Endodermal cell (in vitro differentiated cells): ENCODE results near the gene CMTM6. TPM values are rescaled to one million over a fixed set of nuclear protein-coding genes. Genes with fewer than 3 reads are reported as not detected.

Experiments
- DNase-seq: peaks from one replicate; pipeline ENCODE4 v3.0.0-alpha.2; 2017
- H3K27ac ChIP-seq: 2 replicates; pipeline ENCODE4 v1.5.1; 2013; ENCODE audit warnings: mild to moderate bottlenecking, low read depth, low read length, moderate library complexity
- H3K27me3 ChIP-seq: 2 replicates; pipeline ENCODE4 v1.6.1; 2013; ENCODE audit warnings: mild to moderate bottlenecking, low read length, moderate library complexity; ENCODE audit not compliant: insufficient read depth, control insufficient read depth, poor library complexity, severe bottlenecking
- H3K36me3 ChIP-seq: 2 replicates; pipeline ENCODE4 v1.7.0; 2013; ENCODE audit warnings: mild to moderate bottlenecking, low read length, moderate library complexity; ENCODE audit not compliant: control insufficient read depth, insufficient read depth
- H3K4me1 ChIP-seq: one replicate; pipeline ENCODE4 v1.7.0; 2013; ENCODE audit warnings: low read length; ENCODE audit not compliant: control insufficient read depth, insufficient read depth
- H3K4me3 ChIP-seq: 2 replicates; pipeline ENCODE4 v1.5.1; 2013; ENCODE audit warnings: mild to moderate bottlenecking, low read length, moderate library complexity
- H3K9ac ChIP-seq: 2 replicates; pipeline ENCODE4 v1.6.1; 2013; ENCODE audit warnings: mild to moderate bottlenecking, low read length, moderate library complexity; ENCODE audit not compliant: poor library complexity, severe bottlenecking; ENCODE audit errors: extremely low read depth
- H3K9me3 ChIP-seq: 2 replicates; pipeline ENCODE4 v1.6.1; 2013; ENCODE audit warnings: mild to moderate bottlenecking, low read length, moderate library complexity; ENCODE audit not compliant: control insufficient read depth
- H3K27ac Mint-ChIP-seq: 2 replicates; pipeline ENCODE4 v1.8.0; 2020; ENCODE audit warnings: mixed read lengths
- H3K27me3 Mint-ChIP-seq: 2 replicates; pipeline ENCODE4 v1.8.0; 2021; ENCODE audit warnings: mild to moderate bottlenecking, mixed read lengths; ENCODE audit not compliant: insufficient read depth
- H3K36me3 Mint-ChIP-seq: 2 replicates; pipeline ENCODE4 v1.8.0; 2020; ENCODE audit warnings: low read depth, mixed read lengths
- H3K4me1 Mint-ChIP-seq: 2 replicates; pipeline ENCODE4 v1.8.0; 2020; ENCODE audit warnings: mixed read lengths
- H3K4me3 Mint-ChIP-seq: 2 replicates; pipeline ENCODE4 v1.8.0; 2020; ENCODE audit warnings: mild to moderate bottlenecking, moderate library complexity, mixed read lengths
- H3K9me3 Mint-ChIP-seq: 2 replicates; pipeline ENCODE4 v1.8.0; 2020; ENCODE audit warnings: mild to moderate bottlenecking, mixed read lengths
- WGBS, 2 experiments: methylation state at CpG; one replicate each; pipeline versions ENCODE4 v1.1.5 to v1.1.7; 2013; ENCODE audit warnings: missing lambda C conversion rate in 2 of 2, mixed read lengths in 1 of 2; ENCODE audit not compliant: insufficient coverage in 1 of 2, insufficient read length in 1 of 2; 5-methylcytosine and 5-hydroxymethylcytosine counted together
- total RNA-seq, 2 donors: library from RNA; stranded (reverse); fragmentation: NEBNext Ultra II Directional in 1 of 2; extraction: Animal tissue kit (Norgen Biotek cat#: 25700) in 1 of 2; gene quantifications; 2 replicates in 1 of 2; 3 replicates in 1 of 2; pipeline ENCODE4 v1.2.1, GENCODE V29; 2021
- TF ChIP-seq, protein P1 (sequence below): fragments of 200-600 bp; sonication (generic); conservative IDR thresholded peaks from 2 replicates; pipeline ENCODE4 v1.5.0; 2021; ENCODE audit warnings: antibody characterized with exemption, mild to moderate bottlenecking

Gene CMTM6
- total RNA-seq, 2 donors from 2014 or later: 58.3 to 62.4 TPM

DNA sequence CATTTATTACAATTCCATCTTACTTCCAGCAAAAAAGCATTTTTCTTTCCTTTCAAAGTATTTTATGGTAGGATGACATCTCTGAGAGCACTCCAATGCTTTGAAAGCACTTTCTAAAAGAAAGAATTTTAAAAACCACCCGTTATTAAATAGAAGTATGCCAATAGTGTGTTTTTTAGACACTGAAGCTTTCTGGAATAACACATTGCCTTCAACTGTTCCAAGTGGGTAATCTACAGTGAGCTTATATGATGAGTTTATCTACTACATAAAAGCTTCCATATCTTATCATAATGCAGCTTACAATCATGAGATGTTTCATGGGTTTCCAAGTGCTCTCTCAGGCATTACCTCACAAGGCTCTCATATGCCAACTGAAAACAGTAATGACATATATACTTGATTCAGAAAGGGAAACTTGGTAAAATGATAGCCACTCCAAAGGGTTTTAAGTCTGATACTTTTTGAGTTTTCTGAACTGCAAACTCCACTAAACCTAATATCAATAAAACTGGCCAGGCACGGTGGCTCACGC lies 14.1 kb downstream of the CMTM6 start:
- H3K4me3 ChIP-seq: no peak overlapping the region
- H3K4me1 Mint-ChIP-seq: peaks cover 3% of the 10 kb centered on the region
- H3K27ac ChIP-seq: no peak overlapping the region
- peaks cover 3% of the 10 kb centered on the region for H3K4me1 ChIP-seq
- no peaks in the 10 kb centered on the region for H3K27me3 ChIP-seq
- H3K27me3 Mint-ChIP-seq: no peaks in the 10 kb centered on the region
- DNase-seq: no peak
- no peaks in the 10 kb centered on the region for H3K9me3 Mint-ChIP-seq
- WGBS, 2 experiments: 82 to 100% methylated on average over 2 to 3 of the region's 3 CpGs
- TF ChIP-seq, protein P1, sequence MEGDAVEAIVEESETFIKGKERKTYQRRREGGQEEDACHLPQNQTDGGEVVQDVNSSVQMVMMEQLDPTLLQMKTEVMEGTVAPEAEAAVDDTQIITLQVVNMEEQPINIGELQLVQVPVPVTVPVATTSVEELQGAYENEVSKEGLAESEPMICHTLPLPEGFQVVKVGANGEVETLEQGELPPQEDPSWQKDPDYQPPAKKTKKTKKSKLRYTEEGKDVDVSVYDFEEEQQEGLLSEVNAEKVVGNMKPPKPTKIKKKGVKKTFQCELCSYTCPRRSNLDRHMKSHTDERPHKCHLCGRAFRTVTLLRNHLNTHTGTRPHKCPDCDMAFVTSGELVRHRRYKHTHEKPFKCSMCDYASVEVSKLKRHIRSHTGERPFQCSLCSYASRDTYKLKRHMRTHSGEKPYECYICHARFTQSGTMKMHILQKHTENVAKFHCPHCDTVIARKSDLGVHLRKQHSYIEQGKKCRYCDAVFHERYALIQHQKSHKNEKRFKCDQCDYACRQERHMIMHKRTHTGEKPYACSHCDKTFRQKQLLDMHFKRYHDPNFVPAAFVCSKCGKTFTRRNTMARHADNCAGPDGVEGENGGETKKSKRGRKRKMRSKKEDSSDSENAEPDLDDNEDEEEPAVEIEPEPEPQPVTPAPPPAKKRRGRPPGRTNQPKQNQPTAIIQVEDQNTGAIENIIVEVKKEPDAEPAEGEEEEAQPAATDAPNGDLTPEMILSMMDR: no peak
- no peaks in the 10 kb centered on the region for H3K9me3 ChIP-seq
- H3K36me3 ChIP-seq: peaks cover 23% of the 10 kb centered on the region
- no peak overlapping the region for H3K4me3 Mint-ChIP-seq
- no peak overlapping the region for H3K27ac Mint-ChIP-seq
- no peak overlapping the region for H3K9ac ChIP-seq
- H3K36me3 Mint-ChIP-seq: peaks cover 26% of the 10 kb centered on the region

DNA sequence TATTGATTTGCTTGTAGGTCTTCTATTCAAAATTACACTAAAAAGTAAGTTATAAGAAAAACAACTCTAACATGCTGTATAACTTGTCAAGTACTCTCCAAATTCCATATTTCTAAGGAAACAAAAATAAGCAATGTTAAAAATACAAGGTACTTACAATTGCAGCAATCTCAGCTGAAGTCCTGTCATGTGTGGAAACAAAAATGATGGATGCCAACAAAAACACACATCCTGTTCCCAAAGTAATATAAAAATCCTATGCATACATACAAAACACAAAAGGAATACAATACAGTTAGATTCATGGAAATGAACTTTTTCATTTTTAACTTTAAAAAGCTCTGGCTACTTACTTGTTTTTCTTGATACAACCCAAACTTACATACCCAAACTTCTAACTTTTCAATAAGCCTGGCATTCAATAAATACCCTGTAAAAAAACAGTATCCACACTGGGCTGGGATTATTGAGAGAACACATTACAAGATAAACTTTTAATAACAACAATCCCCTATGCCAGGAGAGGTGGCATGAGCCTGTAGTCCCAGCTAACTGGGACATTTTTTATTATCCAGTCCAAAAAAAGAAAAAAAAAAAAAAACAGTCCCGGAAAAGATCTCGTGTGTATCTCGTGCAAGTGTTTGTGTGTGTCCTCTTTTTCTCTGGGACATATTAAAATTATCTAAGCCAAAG lies 14.7 kb downstream of the CMTM6 start:
- H3K36me3 ChIP-seq: peaks cover 27% of the 10 kb centered on the region
- H3K9ac ChIP-seq: no peak overlapping the region
- no peaks in the 10 kb centered on the region for H3K27me3 ChIP-seq
- H3K27ac ChIP-seq: no peak overlapping the region
- TF ChIP-seq, protein P1: no peak
- H3K27me3 Mint-ChIP-seq: no peaks in the 10 kb centered on the region
- 100% methylated on average over 3 of the region's 3 CpGs; no CpG with 5 or more reads in 1 of the 2 experiments for WGBS, 2 experiments
- H3K4me3 ChIP-seq: no peak overlapping the region
- H3K9me3 Mint-ChIP-seq: no peaks in the 10 kb centered on the region
- no peaks in the 10 kb centered on the region for H3K9me3 ChIP-seq
- peaks cover 3% of the 10 kb centered on the region for H3K4me1 Mint-ChIP-seq
- peaks cover 3% of the 10 kb centered on the region for H3K4me1 ChIP-seq
- H3K27ac Mint-ChIP-seq: no peak overlapping the region
- H3K4me3 Mint-ChIP-seq: no peak overlapping the region
- no peak for DNase-seq
- H3K36me3 Mint-ChIP-seq: peaks cover 26% of the 10 kb centered on the region

- H3K27me3 ChIP-seq: no peaks in the 10 kb centered on the region
- Mint-ChIP-seq H3K9me3 (no peaks in the 10 kb centered on the region), H3K4me1 (peaks cover 3% of the 10 kb centered on the region), H3K36me3 (peaks cover 34% of the 10 kb centered on the region), H3K27me3 (no peaks in the 10 kb centered on the region), H3K4me3 (no peak overlapping the region), H3K27ac (no peak overlapping the region)
- TF ChIP-seq, protein P1: no peak
- no peak overlapping the region for H3K9ac ChIP-seq
- WGBS, 2 experiments: 93 to 94% methylated on average over 4 to 6 of the region's 6 CpGs
- peaks cover 39% of the 10 kb centered on the region for H3K36me3 ChIP-seq
- no peaks in the 10 kb centered on the region for H3K9me3 ChIP-seq
- DNase-seq: no peak
- no peak overlapping the region for H3K27ac ChIP-seq
- no peaks in the 10 kb centered on the region for H3K4me1 ChIP-seq
- no peak overlapping the region for H3K4me3 ChIP-seq
These were observed 18.2 kb downstream of the CMTM6 start for GRCh38 chr3:32484436-32484835.
